A549 (cell line): ENCODE measurements around the gene VPS52. TPM values are rescaled to one million over a fixed set of nuclear protein-coding genes. Genes with fewer than 3 reads are reported as not detected.
"Not testable (repeated sequence)": the region's sequence is repeated elsewhere in the genome, so short reads cannot be mapped to it uniquely, and the experiment has no call there.

Experiments
- ATAC-seq, 2 experiments: fragments of 200-7000 bp in 1 of 2; fragments of >200 bp in 1 of 2; cut with Nextera tagmentation in 1 of 2; cut with Tn5 transposase in 1 of 2; 3 replicates each; pipeline versions ENCODE4 v1.8.0 to v1.9.1; 2018 to 2020; ENCODE audit warnings: mild to moderate bottlenecking in 1 of 2, moderate library complexity in 1 of 2
- CTCF ChIA-PET: fragments of 300-600 bp; sonication (Branson Sonifier 250); formaldehyde crosslinking; extraction: SDS; loops from one replicate; lab custom pipeline; 2021; ENCODE audit warnings: antibody characterized with exemption, inconsistent platforms; lab: Yijun Ruan, JAX
- POLR2A ChIA-PET: fragments of 350-600 bp; formaldehyde crosslinking; extraction: SDS; loops from one replicate; lab custom pipeline; 2021; ENCODE audit warnings: antibody characterized with exemption, inconsistent platforms; lab: Yijun Ruan, JAX
- DNase-seq, 2 experiments: peaks; one replicate each; pipeline versions ENCODE4 v3.0.0 to v3.0.0-alpha.2; 2011 to 2016; ENCODE audit warnings: low read depth in 1 of 2, low spot score in 1 of 2
- FAIRE-seq: peaks from 2 replicates; lab custom pipeline; 2011; peaks lifted over from hg19 to GRCh38; lab: Jason Lieb, UNC
- H3K27ac ChIP-seq, 2 experiments: fragments of >200 bp; sonication (Bioruptor Twin); formaldehyde crosslinking; 3 replicates each; pipeline ENCODE4 v1.5.1; 2016 to 2017
- H3K4me1 ChIP-seq: fragments of >200 bp; sonication (Bioruptor Twin); formaldehyde crosslinking; 3 replicates; pipeline ENCODE4 v1.6.1; 2016
- H3K4me2 ChIP-seq: fragments of >200 bp; sonication (Bioruptor Twin); formaldehyde crosslinking; 3 replicates; pipeline ENCODE4 v1.6.1; 2016
- H3K4me3 ChIP-seq: fragments of >200 bp; sonication (Bioruptor Twin); formaldehyde crosslinking; 3 replicates; pipeline ENCODE4 v1.5.1; 2016
- H3K9me3 ChIP-seq: fragments of >200 bp; sonication (Bioruptor Twin); formaldehyde crosslinking; 3 replicates; pipeline ENCODE4 v1.6.1; 2016
- CBX8 ChIP-seq: fragments of 200-600 bp; sonication (generic); IDR thresholded peaks from 2 replicates; pipeline ENCODE4 v1.6.1; 2016
- CHD4 ChIP-seq: fragments of 200-600 bp; sonication (generic); IDR thresholded peaks from 2 replicates; pipeline ENCODE4 v1.6.1; 2016; ENCODE audit warnings: antibody characterized with exemption, mild to moderate bottlenecking, borderline replicate concordance
- CTCF ChIP-seq: fragments of >200 bp; sonication (Bioruptor Twin); formaldehyde crosslinking; IDR thresholded peaks from 3 replicates; pipeline ENCODE4 v1.5.1; 2016
- EHMT2 ChIP-seq: fragments of 200-600 bp; sonication (generic); IDR thresholded peaks from 2 replicates; pipeline ENCODE4 v1.6.1; 2016; ENCODE audit warnings: antibody characterized with exemption, low read depth, mild to moderate bottlenecking, moderate library complexity
- ELK1 ChIP-seq: fragments of 150-350 bp; IDR thresholded peaks from 2 replicates; pipeline ENCODE4 v1.6.1; 2014; ENCODE audit warnings: low read depth, mild to moderate bottlenecking, low read length
- EP300 ChIP-seq, 2 experiments: fragments of >200 bp; sonication (Bioruptor Twin); formaldehyde crosslinking; IDR thresholded peaks; 2 replicates in 1 of 2; 3 replicates in 1 of 2; pipeline ENCODE4 v1.6.1; 2016 to 2017
- ESRRA ChIP-seq: fragments of 150-350 bp; IDR thresholded peaks from 2 replicates; pipeline ENCODE4 v1.6.1; 2014; ENCODE audit warnings: mild to moderate bottlenecking, low read length, borderline replicate concordance
- FOSB ChIP-seq: fragments of 250-450 bp; sonication (Bioruptor Pico); IDR thresholded peaks from 2 replicates; pipeline ENCODE4 v1.5.0; 2020; ENCODE audit warnings: mild to moderate bottlenecking, moderate library complexity
- FOXS1 ChIP-seq: fragments of 250-450 bp; sonication (Bioruptor Pico); IDR thresholded peaks from 2 replicates; pipeline ENCODE4 v1.5.0; 2020; ENCODE audit warnings: mild to moderate bottlenecking, moderate library complexity
- HOXB13 ChIP-seq: fragments of 250-450 bp; sonication (Bioruptor Pico); IDR thresholded peaks from 2 replicates; pipeline ENCODE4 v1.5.0; 2020; ENCODE audit warnings: low read depth, mild to moderate bottlenecking, moderate library complexity
- JUNB ChIP-seq: fragments of >200 bp; sonication (Bioruptor Twin); formaldehyde crosslinking; IDR thresholded peaks from 2 replicates; pipeline ENCODE4 v1.6.1; 2016
- KDM1A ChIP-seq: fragments of 200-600 bp; sonication (generic); IDR thresholded peaks from 2 replicates; pipeline ENCODE4 v1.6.1; 2016; ENCODE audit warnings: low read depth, mild to moderate bottlenecking
- MAZ ChIP-seq: fragments of 150-350 bp; IDR thresholded peaks from 2 replicates; pipeline ENCODE4 v1.6.1; 2014; ENCODE audit warnings: antibody characterized with exemption, low read depth, low read length, borderline replicate concordance
- NFE2L2 ChIP-seq: fragments of 150-350 bp; conservative IDR thresholded peaks from 2 replicates; pipeline ENCODE4 v1.6.1; 2014; ENCODE audit warnings: low read length
- POLR2A ChIP-seq: IDR thresholded peaks from 2 replicates; pipeline ENCODE4 v1.6.1; 2012; ENCODE audit warnings: mild to moderate bottlenecking, low read length
- RAD21 ChIP-seq, 2 experiments: fragments of >200 bp in 1 of 2; sonication (Bioruptor Twin) in 1 of 2; formaldehyde crosslinking in 1 of 2; IDR thresholded peaks in 1 of 2; conservative IDR thresholded peaks in 1 of 2; 2 replicates in 1 of 2; 3 replicates in 1 of 2; pipeline ENCODE4 v1.6.1; 2012 to 2018; ENCODE audit warnings: inconsistent platforms in 1 of 2
- RCOR1 ChIP-seq: fragments of 150-350 bp; IDR thresholded peaks from 2 replicates; pipeline ENCODE4 v1.6.1; 2014; ENCODE audit warnings: antibody characterized with exemption, low read length, low read depth
- REST ChIP-seq: fragments of 200-600 bp; sonication (generic); IDR thresholded peaks from 2 replicates; pipeline ENCODE4 v1.6.1; 2016; ENCODE audit warnings: antibody characterized with exemption, mild to moderate bottlenecking, moderate library complexity
- RNF2 ChIP-seq: fragments of 200-600 bp; sonication (generic); IDR thresholded peaks from 2 replicates; pipeline ENCODE4 v1.6.1; 2016; ENCODE audit warnings: low read depth, mild to moderate bottlenecking, antibody characterized with exemption, moderate library complexity, borderline replicate concordance
- SREBF2 ChIP-seq: fragments of 450-650 bp; IDR thresholded peaks from 2 replicates; pipeline ENCODE4 v1.6.1; 2014; ENCODE audit warnings: mild to moderate bottlenecking, moderate library complexity
- ZFP36 ChIP-seq: fragments of 450-650 bp; IDR thresholded peaks from 2 replicates; pipeline ENCODE4 v1.6.1; 2014; ENCODE audit warnings: borderline replicate concordance; ENCODE audit not compliant: partially characterized antibody
- ZSCAN20 ChIP-seq: fragments of 250-450 bp; sonication (Bioruptor Pico); IDR thresholded peaks from 2 replicates; pipeline ENCODE4 v1.8.0; 2022; ENCODE audit warnings: mild to moderate bottlenecking, moderate library complexity
- WGBS: methylation state at CpG from one replicate; pipeline ENCODE4 v1.1.6; 2017; ENCODE audit errors: missing lambda C conversion rate; 5-methylcytosine and 5-hydroxymethylcytosine counted together
- polyA plus RNA-seq, 4 experiments: library from polyadenylated mRNA; depleted of rRNA in 3 of 4; stranded (reverse); fragments of >200 nt; fragmentation: RNase III in 1 of 4; extraction: RNeasy Plus Mini Kit Qiagen cat#74134 plus additional on column Dnase treatment in 1 of 4; gene quantifications; 2 replicates in 3 of 4; 3 replicates in 1 of 4; pipeline ENCODE4 v1.2.3, GENCODE V29; 2011 to 2017

The VPS52 gene
- polyA plus RNA-seq, 2 of the 4 experiments (the other 2 are of a cell fraction) = 22.8 to 38.9 TPM

GRCh38 chr6:33264015-33264414, 7.7 kb downstream of the VPS52 start:
- ChIA-PET POLR2A (interaction anchor here (1.7 kb wide), 1 partner anchor 8 kb away, joined by 7 read pairs; the partner anchor contains the start of genes RPS18 and VPS52), CTCF (interaction anchor here (0.9 kb wide), 1 partner anchor 14 kb away, joined by 5 read pairs; no protein-coding TSS in a partner anchor)
- Histone ChIP-seq H3K4me2 (no peak overlapping the region), H3K4me3 (no peak overlapping the region), H3K9me3 (no peaks in the 10 kb centered on the region), H3K27ac (no peak overlapping the region), H3K4me1 (peaks cover 4% of the 10 kb centered on the region; the same call in 1 of the 3 replicates)
- no peak for FAIRE-seq
- no peak; a peak in 1 of 6 replicates for ATAC-seq
- 86% methylated on average over 6 of the region's 7 CpGs for WGBS
- no peak for TF ChIP-seq ZFP36
- no peak for TF ChIP-seq JUNB
- TF ChIP-seq FOSB (CRISPR knock-in tag) = no peak
- TF ChIP-seq MAZ = no peak
- TF ChIP-seq ESRRA = no peak
- no peak for TF ChIP-seq REST
- TF ChIP-seq RCOR1 = no peak
- TF ChIP-seq CHD4 = no peak
- no peak for TF ChIP-seq HOXB13 (CRISPR knock-in tag)
- TF ChIP-seq CTCF = no peak
- no peak for TF ChIP-seq ZSCAN20
- DNase-seq = no peak

GRCh38 chr6:33262490-33262889, 9.2 kb downstream of the VPS52 start:
- H3K27ac ChIP-seq, DNase-seq, ATAC-seq, FAIRE-seq, H3K4me1 ChIP-seq, H3K4me2 ChIP-seq, H3K9me3 ChIP-seq, H3K4me3 ChIP-seq: not testable (repeated sequence)
- ChIA-PET CTCF (interaction anchor here (0.6 to 3.1 kb wide), 3 partner anchors 9 to 210 kb away, joined by 3 to 10 read pairs (median 3); partner anchors contain the start of genes RPS18 and VPS52), POLR2A (interaction anchor here (1.7 kb wide), 1 partner anchor 9 kb away, joined by 7 read pairs; the partner anchor contains the start of genes RPS18 and VPS52)
- 88% methylated on average over 3 of the region's 3 CpGs for WGBS

GRCh38 chr6:33259032-33259431, 12.6 kb downstream of the VPS52 start:
- no peak overlapping the region for H3K4me3 ChIP-seq
- ATAC-seq (no peak), DNase-seq (no peak), FAIRE-seq (no peak)
- TF ChIP-seq SREBF2 = no peak
- no peak for TF ChIP-seq ZFP36
- TF ChIP-seq POLR2A = no peak
- no peak for TF ChIP-seq EHMT2
- TF ChIP-seq NFE2L2 = no peak
- no peak for TF ChIP-seq ELK1
- TF ChIP-seq CBX8 = no peak
- TF ChIP-seq RNF2 = no peak
- TF ChIP-seq KDM1A = no peak
- TF ChIP-seq ZSCAN20 = no peak
- TF ChIP-seq FOXS1 (CRISPR knock-in tag) = no peak
- TF ChIP-seq ESRRA = no peak
- TF ChIP-seq EP300 (IDR thresholded peaks at IDR 0.05) = no peak
- TF ChIP-seq RAD21 (conservative IDR thresholded peaks at IDR 0.05 in 1 of 2, IDR thresholded peaks at IDR 0.05 in 1 of 2) = no peak
- POLR2A ChIA-PET = no interaction called here
- peaks cover 4% of the 10 kb centered on the region; the same call in 1 of the 3 replicates for H3K4me1 ChIP-seq
- no peaks in the 10 kb centered on the region for H3K9me3 ChIP-seq
- H3K27ac ChIP-seq = no peak overlapping the region
- CTCF ChIA-PET = interaction anchor here (1.1 to 3.4 kb wide), 2 partner anchors 8 to 11 kb away, joined by 4 to 11 read pairs; no protein-coding TSS in a partner anchor
- WGBS = 64% methylated on average over 5 of the region's 5 CpGs
- no peak overlapping the region for H3K4me2 ChIP-seq
